KOPT-K1 (cell line): Measurements from ENCODE around the gene PARD6B.
"Not testable (repeated sequence)": the region's sequence is repeated elsewhere in the genome, so short reads cannot be mapped to it uniquely, and the experiment has no call there.

Experiments used
- H3K27ac ChIP-seq: fragments of 200-600 bp; sonication (generic); 2 replicates; pipeline ENCODE4 v1.5.1; 2016; ENCODE audit warnings: antibody characterized with exemption, mild to moderate bottlenecking, low read depth, low read length; ENCODE audit not compliant: poor library complexity, severe bottlenecking
- H3K36me3 ChIP-seq: fragments of 200-600 bp; sonication (generic); 2 replicates; pipeline ENCODE4 v1.5.1; 2017; ENCODE audit warnings: antibody characterized with exemption, mild to moderate bottlenecking, low read length, moderate library complexity; ENCODE audit not compliant: insufficient read depth
- H3K9me3 ChIP-seq: fragments of 200-600 bp; sonication (generic); 2 replicates; pipeline ENCODE4 v1.5.1; 2017; ENCODE audit warnings: antibody characterized with exemption, low read length, mild to moderate bottlenecking; ENCODE audit not compliant: insufficient read depth, poor library complexity, severe bottlenecking

Gene PARD6B

DNA sequence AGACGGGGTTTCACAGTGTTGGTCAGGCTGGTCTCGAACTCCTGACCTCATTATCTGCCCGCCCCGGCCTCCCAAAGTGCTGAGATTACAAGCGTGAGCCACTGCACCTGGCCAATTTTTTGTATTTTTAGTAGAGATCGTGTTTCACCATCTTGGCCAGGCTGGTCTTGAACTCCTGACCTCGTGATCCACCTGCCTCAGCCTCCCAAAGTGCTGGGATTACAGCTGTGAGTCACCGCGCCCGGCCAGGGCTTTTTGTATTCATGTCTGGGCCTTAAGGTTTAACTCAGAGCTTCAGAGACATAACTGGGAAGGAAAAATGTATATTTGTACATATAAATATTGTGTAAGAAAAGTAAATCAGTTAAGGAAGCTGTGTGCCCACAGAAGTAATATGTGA lies 33.9 kb downstream of the PARD6B start:
- not testable (repeated sequence) for H3K9me3 ChIP-seq, H3K36me3 ChIP-seq, H3K27ac ChIP-seq

DNA sequence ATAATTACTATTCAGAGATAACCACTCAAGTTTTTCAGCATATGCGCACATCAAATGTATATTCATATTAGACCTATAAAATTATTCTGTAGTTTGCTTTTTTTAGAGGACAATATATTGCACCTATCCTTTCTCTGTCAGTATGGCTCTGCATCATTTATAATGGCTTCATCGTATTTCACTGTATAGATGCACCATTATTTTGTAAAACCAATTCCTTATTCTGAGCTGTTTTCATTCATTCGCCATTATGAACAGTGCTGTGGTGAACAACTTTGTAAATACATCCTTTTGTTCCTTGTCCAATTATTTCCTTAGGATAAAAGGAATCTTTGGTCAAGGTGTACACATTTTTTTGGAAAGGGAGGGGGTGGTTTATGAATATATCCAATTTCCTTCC lies 34.3 kb downstream of the PARD6B start:
- no peaks in the 10 kb centered on the region for H3K36me3 ChIP-seq
- H3K27ac ChIP-seq = no peak overlapping the region
- no peaks in the 10 kb centered on the region for H3K9me3 ChIP-seq

DNA sequence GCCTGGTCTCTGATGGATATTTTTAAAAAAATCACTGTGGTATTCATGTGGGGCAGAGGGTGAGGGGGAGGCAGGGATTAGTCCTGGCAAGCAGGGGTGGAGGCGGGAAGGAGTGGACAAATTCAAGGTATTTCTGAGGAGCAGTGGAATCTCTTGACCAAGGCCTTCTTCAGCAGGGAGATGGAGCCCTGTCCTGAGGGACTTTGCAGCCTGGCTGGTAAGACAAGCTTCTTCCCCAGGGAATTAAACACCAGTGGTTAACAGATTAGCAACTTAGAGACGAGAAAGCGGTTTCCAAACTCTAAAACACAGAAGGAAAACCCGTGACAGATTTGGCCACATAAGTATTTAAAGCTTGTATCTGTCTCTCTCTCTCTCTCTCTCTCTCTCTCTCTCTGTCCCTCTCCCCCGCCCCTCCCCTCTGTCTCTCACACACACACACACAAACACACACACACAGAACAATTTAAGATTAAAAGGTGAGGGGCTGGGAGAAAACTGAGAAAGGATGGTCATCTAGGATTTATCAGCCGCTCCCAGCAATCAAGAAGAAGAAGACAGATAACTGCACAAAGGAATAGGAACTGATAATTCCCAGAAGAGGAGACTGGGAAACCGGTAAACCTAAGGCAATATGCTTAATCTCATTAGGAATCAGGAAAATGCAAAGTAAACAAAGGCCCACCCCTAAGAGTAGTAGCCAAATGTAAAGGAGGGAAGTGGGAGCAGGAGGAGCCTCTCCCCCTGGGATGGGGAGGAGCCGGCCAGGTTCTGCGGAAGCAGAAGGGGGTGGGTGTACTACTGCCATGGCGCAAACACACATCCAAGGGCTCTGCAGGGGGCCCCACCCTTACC lies 35.8 kb downstream of the PARD6B start:
- not testable (repeated sequence) for H3K27ac ChIP-seq, H3K36me3 ChIP-seq, H3K9me3 ChIP-seq

DNA sequence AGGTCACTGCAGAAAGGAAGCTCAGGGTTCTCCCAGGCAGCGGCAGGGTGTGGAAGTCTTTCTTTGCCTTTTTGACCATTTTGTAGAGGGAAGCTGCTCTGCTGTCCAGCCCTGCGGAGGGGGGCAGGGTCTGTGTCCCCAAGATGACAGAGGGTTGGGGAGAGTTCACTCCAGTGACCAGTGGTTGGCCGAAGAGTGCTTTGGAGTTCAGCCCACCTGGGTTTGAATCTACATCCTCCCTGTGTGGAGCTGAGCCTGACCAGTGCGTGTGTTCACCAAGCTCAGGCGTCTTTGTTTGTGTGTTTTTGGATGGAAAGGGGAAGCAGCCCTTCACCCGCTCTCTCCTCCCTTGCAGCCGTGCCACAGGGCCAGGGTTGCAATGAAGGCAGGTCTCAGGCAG lies 37.6 kb downstream of the PARD6B start:
- not testable (repeated sequence) for H3K36me3 ChIP-seq, H3K27ac ChIP-seq, H3K9me3 ChIP-seq

DNA sequence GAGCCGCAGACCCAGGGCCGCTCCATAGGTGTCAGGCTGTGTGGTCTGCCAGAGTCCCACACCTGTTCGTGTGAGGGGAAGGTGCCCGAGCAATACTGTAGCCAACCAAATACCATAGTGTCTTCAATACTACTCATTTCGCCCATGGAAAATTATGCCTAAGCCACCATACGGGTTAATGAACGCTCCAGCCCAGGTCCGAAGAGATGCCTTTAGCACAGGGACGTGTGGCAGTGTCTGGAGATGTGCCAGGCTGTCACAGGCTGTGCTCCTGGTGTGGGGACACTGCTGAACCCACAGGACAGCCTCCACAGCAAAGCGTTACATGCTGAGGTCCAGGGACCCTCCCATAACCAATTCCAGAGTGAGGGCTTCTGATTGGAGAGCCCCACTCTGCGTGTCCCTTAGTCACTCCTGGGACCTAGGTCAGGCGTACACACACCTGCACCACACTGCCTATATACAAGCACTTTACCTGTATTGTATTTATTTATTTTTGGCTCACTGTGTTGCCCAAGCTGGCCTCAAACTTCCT lies 38.2 kb downstream of the PARD6B start:
- not testable (repeated sequence) for H3K36me3 ChIP-seq, H3K9me3 ChIP-seq, H3K27ac ChIP-seq

DNA sequence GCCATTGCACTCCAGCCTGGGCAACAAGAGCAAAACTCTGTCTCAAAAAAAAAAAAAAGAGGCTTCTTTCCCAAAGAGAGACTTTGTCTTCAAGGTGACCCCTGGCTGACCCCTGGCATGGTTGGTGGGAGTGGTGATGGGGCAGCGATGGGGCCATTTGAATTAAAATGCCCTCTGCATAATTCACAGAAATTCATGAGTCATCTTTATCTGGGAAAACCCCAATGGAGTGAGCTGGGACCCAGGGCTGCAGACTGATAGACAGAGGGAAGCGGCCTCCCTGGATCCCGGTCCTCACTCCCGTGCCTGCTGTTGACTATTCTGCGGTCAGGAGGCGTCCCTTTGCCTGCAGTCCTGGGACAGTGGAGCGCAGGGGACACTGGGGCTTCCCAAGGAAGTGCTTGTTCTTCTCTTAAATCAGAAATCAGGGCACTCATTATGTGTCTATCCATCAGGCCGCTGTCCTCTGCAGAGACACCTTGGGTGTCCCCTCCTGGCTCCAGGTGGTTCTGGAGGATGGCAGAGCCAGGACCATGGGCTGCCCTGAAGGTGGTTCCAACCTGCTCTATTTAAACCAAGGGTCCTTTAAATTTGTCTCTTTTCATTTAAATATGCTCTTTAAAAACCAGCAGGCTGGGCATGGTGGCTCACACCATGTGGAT lies 40.2 kb downstream of the PARD6B start:
- not testable (repeated sequence) for H3K27ac ChIP-seq, H3K9me3 ChIP-seq, H3K36me3 ChIP-seq

DNA sequence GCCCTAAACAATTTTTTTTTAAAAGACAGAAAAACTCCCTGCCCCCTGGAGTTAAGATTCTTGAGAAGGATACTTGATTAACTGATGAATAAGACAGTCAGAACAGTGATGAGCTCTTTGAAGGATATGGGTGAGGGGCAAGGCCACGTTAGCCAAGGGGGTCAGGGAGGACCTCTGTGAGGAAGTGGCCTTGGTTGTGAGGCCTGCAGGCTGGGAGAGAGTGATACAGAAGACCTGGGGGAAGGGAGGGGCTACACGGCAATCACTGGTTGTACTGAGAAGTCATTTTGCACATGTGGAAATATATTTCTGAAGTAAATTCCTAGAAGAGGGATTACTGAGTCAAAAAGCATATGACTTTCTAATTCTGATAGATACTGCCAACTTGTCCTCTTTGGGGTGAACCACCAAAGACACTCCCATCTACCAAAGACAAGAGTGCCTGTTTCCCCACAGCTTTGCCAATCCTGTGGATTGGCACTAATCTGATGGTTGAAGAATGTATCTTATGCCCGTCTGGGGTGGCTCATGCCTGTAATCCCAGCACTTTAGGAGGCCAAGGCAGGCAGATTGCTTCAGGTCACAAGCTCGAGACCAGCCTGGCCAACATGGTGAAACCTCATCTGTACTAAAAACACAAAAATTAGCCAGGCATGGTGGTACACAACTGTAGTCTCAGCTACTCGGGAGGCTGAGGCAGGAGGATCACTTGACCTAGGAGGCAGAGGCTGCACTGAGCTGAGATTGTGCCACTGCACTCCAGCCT lies 41.2 kb downstream of the PARD6B start:
- Histone ChIP-seq H3K9me3 (no peaks in the 10 kb centered on the region), H3K27ac (no peak overlapping the region), H3K36me3 (no peaks in the 10 kb centered on the region)

DNA sequence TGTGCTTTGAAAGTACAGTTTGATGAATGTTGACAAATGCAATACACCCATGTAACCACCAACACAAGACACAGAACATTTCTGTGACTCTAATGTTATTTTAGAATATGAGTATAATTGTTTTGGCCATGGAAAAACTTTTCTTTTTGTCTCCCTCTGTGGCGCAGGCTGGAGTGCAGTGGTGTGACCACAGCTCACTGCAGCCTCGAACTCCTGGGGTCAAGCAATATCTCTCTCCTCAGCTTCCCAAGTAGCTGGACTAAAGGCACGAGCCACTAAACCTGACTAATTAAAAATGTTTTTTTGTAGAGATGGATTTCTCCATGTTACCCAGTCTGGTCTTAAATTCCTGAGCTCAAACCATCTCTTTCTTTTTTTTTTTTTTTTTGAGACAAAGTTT lies 43.1 kb downstream of the PARD6B start:
- H3K9me3 ChIP-seq = no peaks in the 10 kb centered on the region
- no peak overlapping the region for H3K27ac ChIP-seq
- H3K36me3 ChIP-seq = no peaks in the 10 kb centered on the region

DNA sequence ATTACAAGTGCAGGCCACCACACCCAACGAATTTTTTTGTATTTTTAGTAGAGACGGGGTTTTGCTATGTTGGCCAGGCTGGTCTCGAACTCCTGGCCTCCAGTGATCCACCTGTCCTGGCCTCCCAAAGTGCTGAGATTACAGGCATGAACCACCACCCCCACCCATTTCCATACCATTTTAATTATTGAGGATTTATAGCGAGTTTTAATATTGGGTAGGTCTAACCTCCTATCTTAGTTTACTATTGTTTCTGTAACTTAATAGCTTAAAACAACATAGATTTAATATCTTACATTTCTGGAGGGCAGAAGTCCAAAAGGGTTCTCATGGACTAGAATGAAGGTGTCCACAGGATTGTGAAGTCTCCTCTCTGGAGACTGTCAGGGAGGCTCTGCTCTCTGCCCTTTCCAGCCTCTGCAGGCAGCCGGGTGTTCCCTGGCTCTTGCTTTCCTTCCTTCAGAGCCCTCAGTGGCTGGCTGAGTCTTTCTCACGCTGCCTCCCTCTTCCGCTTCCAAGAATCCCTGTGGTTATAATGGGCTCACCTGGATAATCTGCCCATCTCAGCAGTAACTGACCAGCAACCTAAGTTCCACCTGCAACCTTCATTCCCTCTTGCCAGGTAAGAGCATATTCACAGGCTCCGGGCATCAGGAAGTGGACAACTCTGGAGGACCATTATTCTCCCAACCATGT lies 44.9 kb downstream of the PARD6B start:
- no peak overlapping the region for H3K27ac ChIP-seq
- no peaks in the 10 kb centered on the region for H3K9me3 ChIP-seq
- H3K36me3 ChIP-seq = no peaks in the 10 kb centered on the region

DNA sequence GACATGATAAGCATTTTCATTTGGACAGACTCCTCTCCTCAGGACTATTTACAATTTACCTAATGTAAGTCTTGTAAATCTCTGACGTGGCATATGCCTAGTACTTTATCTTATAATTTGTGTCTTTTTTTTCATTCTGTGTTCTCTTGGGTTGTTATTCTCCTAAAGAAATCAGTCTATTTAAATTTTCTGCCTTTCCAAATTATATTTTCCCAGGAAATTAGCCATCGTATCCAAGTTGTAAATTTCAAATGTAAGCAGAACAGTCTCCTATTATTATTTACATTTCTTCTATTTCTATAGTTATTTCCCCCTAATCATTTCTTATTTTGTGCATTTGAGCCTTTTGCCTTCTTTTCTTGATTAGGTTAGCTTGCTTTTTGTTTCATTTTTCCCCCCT lies 46.0 kb downstream of the PARD6B start:
- no peaks in the 10 kb centered on the region for H3K9me3 ChIP-seq
- H3K27ac ChIP-seq = no peak overlapping the region

DNA sequence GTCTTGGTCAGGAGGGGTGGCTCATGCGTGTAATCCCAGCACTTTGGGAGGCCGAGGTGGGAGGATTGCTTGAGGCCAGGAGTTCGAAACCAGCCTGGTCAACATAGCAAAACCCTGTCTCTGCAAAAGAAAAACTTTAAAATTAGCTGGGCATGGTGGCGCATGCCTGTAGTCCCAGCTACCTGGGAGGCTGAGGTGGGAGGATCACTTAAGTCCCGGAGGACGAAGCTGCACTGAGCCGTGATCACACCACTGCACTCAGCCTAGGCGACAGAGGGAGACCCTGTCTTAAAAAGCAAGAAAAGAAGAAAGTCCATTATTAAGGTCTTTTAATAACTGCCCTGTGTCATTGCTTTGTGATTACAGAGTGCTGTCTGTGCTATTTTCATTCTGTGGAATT lies 47.6 kb downstream of the PARD6B start:
- H3K36me3 ChIP-seq, H3K27ac ChIP-seq, H3K9me3 ChIP-seq: not testable (repeated sequence)

More for the DNA sequence above, 46.0 kb downstream of the PARD6B start:
- no peaks in the 10 kb centered on the region for H3K36me3 ChIP-seq

DNA sequence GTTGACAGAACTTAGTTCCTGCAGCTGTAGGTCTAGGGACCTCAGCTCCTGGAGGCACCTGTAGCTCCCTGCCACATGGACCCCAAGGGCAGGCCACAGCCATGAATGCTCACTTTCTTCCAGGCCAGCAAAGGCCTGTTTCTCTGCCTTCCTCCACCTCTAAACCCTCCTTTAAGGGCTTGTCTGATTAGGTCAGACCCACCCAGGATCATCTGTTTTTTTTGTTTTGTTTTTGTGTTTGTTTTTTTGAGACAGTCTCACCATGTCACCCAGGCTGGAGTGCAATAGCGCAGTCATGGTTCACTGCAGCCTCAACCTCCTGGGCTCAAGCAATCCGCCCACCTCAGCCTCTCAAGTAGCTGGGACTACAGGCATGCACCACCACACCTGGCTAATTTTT lies 52.0 kb downstream of the PARD6B start:
- no peaks in the 10 kb centered on the region for H3K9me3 ChIP-seq
- no peak overlapping the region for H3K27ac ChIP-seq
- H3K36me3 ChIP-seq = no peaks in the 10 kb centered on the region

DNA sequence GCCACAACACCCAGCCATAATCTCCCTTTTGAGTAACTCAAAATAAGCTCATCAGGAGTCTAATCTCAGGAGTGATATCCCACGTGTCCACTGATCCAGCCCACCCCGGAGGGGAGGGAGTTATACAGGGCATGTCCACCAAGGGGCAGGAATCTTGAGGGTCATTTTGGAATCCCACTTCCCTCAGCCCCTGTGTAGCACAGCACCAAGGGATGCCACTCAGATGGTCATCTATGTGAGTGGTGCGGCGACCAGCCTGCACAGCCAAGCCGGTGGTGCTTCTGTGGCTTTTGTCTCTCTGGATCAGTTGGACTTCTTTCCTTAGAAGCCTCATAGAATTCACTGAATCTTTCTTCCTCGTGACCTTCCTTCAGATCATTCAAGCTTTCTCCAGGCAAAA lies 52.5 kb downstream of the PARD6B start:
- Histone ChIP-seq H3K9me3 (no peaks in the 10 kb centered on the region), H3K36me3 (no peaks in the 10 kb centered on the region), H3K27ac (no peak overlapping the region)

DNA sequence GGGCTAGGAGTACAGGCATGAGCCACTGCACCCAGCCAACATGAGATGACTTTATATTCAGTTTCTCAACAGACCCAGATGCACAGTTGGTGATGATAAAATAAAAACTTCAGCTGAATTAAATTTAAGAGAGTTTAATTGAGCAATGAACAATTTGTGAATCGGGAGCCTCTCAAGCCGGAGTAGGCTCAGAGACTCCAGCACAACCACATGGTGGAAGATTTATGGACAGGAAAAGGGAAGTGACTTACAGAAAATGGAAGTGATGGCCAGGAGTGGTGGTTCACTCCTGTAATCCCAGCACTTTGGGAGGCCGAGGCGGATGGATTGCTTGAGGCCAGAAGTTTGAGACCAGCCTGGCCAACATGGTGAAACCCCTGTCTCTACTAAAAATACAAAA lies 53.1 kb downstream of the PARD6B start:
- Histone ChIP-seq H3K36me3 (no peaks in the 10 kb centered on the region), H3K27ac (no peak overlapping the region), H3K9me3 (no peaks in the 10 kb centered on the region)

DNA sequence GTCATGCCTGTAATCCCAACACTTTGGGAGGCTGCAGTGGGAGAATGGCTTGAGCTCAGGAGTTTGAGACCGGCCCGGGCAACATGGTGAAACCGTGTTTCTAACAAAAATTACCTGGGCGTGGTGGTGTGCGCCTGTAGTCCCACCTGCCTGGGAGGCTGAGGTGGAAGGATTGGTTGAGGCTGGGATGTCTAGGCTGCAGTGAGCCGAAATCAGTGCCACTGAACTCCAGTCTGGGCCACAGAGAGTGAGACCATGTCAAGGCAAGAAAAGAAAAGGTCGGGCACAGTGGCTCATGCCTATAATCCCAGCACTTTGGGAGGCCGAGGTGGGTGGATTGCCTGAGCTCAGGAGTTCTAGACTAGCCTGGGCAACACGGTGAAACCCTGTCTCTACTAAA lies 55.3 kb downstream of the PARD6B start:
- no peak overlapping the region for H3K27ac ChIP-seq
- H3K36me3 ChIP-seq = no peaks in the 10 kb centered on the region
- H3K9me3 ChIP-seq = no peaks in the 10 kb centered on the region
